BJ (cell line): ENCODE results near the gene RPS17. TPM values are rescaled to one million over a fixed set of nuclear protein-coding genes. Genes with fewer than 3 reads are reported as not detected.

Experiments used
- CTCF ChIA-PET: fragments of 350-600 bp; formaldehyde crosslinking; extraction: SDS; loops from one replicate; lab custom pipeline; 2021; ENCODE audit warnings: antibody characterized with exemption, inconsistent platforms; lab: Yijun Ruan, JAX
- POLR2A ChIA-PET: fragments of 300-600 bp; sonication (Branson Sonifier 250); formaldehyde crosslinking; extraction: SDS; loops from one replicate; lab custom pipeline; 2021; ENCODE audit warnings: antibody characterized with exemption; lab: Charles Lee
- DNase-seq: peaks from one replicate; pipeline ENCODE4 v3.0.0-alpha.2; 2011; ENCODE audit warnings: low read depth
- H3K27me3 ChIP-seq: 2 replicates; pipeline ENCODE4 v1.6.0; 2011; ENCODE audit warnings: low read length; ENCODE audit not compliant: control insufficient read depth, insufficient read depth
- H3K36me3 ChIP-seq: 2 replicates; pipeline ENCODE4 v1.5.1; 2011; ENCODE audit warnings: low read length; ENCODE audit not compliant: control insufficient read depth, insufficient read depth
- H3K4me3 ChIP-seq: 2 replicates; pipeline ENCODE4 v1.5.1; 2011; ENCODE audit warnings: low read depth, mild to moderate bottlenecking, control low read depth, low read length
- CTCF ChIP-seq: IDR thresholded peaks from 2 replicates; pipeline ENCODE4 v1.5.1; 2011; ENCODE audit warnings: low read depth, mild to moderate bottlenecking, control low read depth, inconsistent platforms, low read length, moderate library complexity; ENCODE audit not compliant: insufficient read depth
- polyA plus RNA-seq: library from polyadenylated mRNA; depleted of rRNA; stranded (reverse); fragments of >200 nt; gene quantifications from 2 replicates; pipeline ENCODE4 v1.2.3, GENCODE V29; 2011

RPS17 gene
- polyA plus RNA-seq, 1 experiment, result 3,235 TPM

- POLR2A ChIA-PET, result no interaction called here
- CTCF ChIA-PET, result interaction anchor here (0.7 kb wide), 1 partner anchor 21 kb away, joined by 3 read pairs; no protein-coding TSS in a partner anchor
- Histone ChIP-seq H3K4me3 (no peak overlapping the region), H3K36me3 (no peaks in the 10 kb centered on the region), H3K27me3 (no peaks in the 10 kb centered on the region)
- TF ChIP-seq CTCF, result no peak
- no peak for DNase-seq
These were observed 28.7 kb upstream of the RPS17 start for GRCh38 chr15:82568986-82569385.

- POLR2A ChIA-PET, result no interaction called here
- DNase-seq, result no peak
- Histone ChIP-seq H3K27me3 (no peaks in the 10 kb centered on the region), H3K36me3 (no peaks in the 10 kb centered on the region), H3K4me3 (no peak overlapping the region)
- TF ChIP-seq CTCF, result no peak
- CTCF ChIA-PET, result no interaction called here
These were observed 27.4 kb upstream of the RPS17 start for GRCh38 chr15:82567661-82568060.

- no peak for DNase-seq
- H3K4me3 ChIP-seq, result no peak overlapping the region
- no peaks in the 10 kb centered on the region for H3K27me3 ChIP-seq
- no peak for TF ChIP-seq CTCF
- no peaks in the 10 kb centered on the region for H3K36me3 ChIP-seq
- ChIA-PET CTCF (no interaction called here), POLR2A (no interaction called here)
These were observed 26.4 kb upstream of the RPS17 start for GRCh38 chr15:82566690-82567089.

DNA sequence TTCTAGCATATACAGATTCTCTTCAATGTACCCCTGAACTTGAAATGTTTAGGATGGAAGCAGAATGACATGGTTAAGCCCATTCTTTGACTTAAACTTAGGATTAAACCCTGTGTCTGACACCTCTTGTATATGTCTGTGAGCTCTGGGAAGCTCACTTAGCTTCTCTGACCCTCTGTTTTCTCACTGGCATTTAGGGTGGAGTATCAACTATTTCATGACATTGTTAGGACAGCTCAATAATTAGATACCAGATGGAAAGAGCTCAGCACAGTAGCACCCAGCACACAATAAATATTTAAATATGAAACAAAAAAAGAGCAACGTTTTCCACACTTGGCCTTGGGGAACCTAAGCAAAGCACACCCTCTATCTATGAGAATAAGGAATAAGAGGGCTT, 18.2 kb upstream of the RPS17 start:
- ChIA-PET CTCF (interaction anchor here (0.8 to 1.3 kb wide), 3 partner anchors 15 to 18 kb away, joined by 4 to 7 read pairs (median 4); partner anchors contain the start of gene RPS17), POLR2A (no interaction called here)
- H3K27me3 ChIP-seq, result no peaks in the 10 kb centered on the region
- TF ChIP-seq CTCF, result no peak
- H3K4me3 ChIP-seq, result no peak overlapping the region
- no peak for DNase-seq
- no peaks in the 10 kb centered on the region for H3K36me3 ChIP-seq

GRCh38 chr15:82556315-82557035, 16.2 kb upstream of the RPS17 start:
- no peak for TF ChIP-seq CTCF
- no peaks in the 10 kb centered on the region for H3K36me3 ChIP-seq
- POLR2A ChIA-PET, result no interaction called here
- H3K4me3 ChIP-seq, result no peak overlapping the region
- no peaks in the 10 kb centered on the region for H3K27me3 ChIP-seq
- no peak for DNase-seq
- CTCF ChIA-PET, result interaction anchor here (1.4 kb wide), 1 partner anchor 17 kb away, joined by 3 read pairs; the partner anchor contains the start of gene RPS17
